ENCODE results near the gene NMRK1. TPM values are rescaled to one million over a fixed set of nuclear protein-coding genes. Genes with fewer than 3 reads are reported as not detected.

The NMRK1 gene
- total RNA-seq, 1 experiment from 2014 or later: 1.1 TPM

GRCh38 chr9:75051285-75051684 lies 36.7 kb downstream of the NMRK1 start:
- Mint-ChIP-seq H3K4me3 (ENCODE audit: unreplicated experiment) (no peak overlapping the region), H3K9me3 (ENCODE audit: unreplicated experiment) (no peaks in the 10 kb centered on the region), H3K27ac (ENCODE audit: unreplicated experiment) (no peak overlapping the region), H3K4me1 (ENCODE audit: low read depth, unreplicated experiment) (no peaks in the 10 kb centered on the region), H3K27me3 (ENCODE audit: insufficient read depth, unreplicated experiment) (no peaks in the 10 kb centered on the region), H3K36me3 (ENCODE audit: insufficient read depth, unreplicated experiment) (no peaks in the 10 kb centered on the region)
- Histone ChIP-seq H3K9me3 (no peaks in the 10 kb centered on the region), H3K4me3 (ENCODE audit: low read depth, low read length) (no peak overlapping the region), H3K27me3 (replicated peaks; ENCODE audit: control insufficient read depth, insufficient read depth, low read length) (no peaks in the 10 kb centered on the region), H3K36me3 (ENCODE audit: control insufficient read depth, insufficient read depth, low read length) (no peaks in the 10 kb centered on the region), H3K4me1 (no peaks in the 10 kb centered on the region)
- no TSS peak for BruUV-seq (replicated peaks)
- ChIA-PET CTCF (no interaction called here), POLR2A (no interaction called here)
- TF ChIP-seq CTCF (IDR thresholded peaks at IDR 0.05; ENCODE audit: insufficient read depth in 1 of 2, low read depth in 1 of 2, low read length in 1 of 2, severe bottlenecking in 1 of 2, unreplicated experiment in 1 of 2): no peak
- DNase-seq: no peak
- intact Hi-C loops (cut with micrococcal nuclease; ENCODE audit: unreplicated experiment): no loop called here

GRCh38 chr9:75047506-75047905 lies 40.4 kb downstream of the NMRK1 start:
- DNase-seq: no peak
- intact Hi-C loops (cut with micrococcal nuclease; ENCODE audit: unreplicated experiment): no loop called here
- peaks cover 9% of the 10 kb centered on the region for H3K27me3 Mint-ChIP-seq (ENCODE audit: insufficient read depth, unreplicated experiment)
- CTCF ChIA-PET: no interaction called here
- no peaks in the 10 kb centered on the region for H3K9me3 Mint-ChIP-seq (ENCODE audit: unreplicated experiment)
- BruUV-seq (replicated peaks): no TSS peak
- Histone ChIP-seq H3K36me3 (ENCODE audit: control insufficient read depth, insufficient read depth, low read length) (no peaks in the 10 kb centered on the region), H3K9me3 (no peaks in the 10 kb centered on the region), H3K4me3 (ENCODE audit: low read depth, low read length) (no peak overlapping the region), H3K27me3 (replicated peaks; ENCODE audit: control insufficient read depth, insufficient read depth, low read length) (no peaks in the 10 kb centered on the region), H3K4me1 (no peaks in the 10 kb centered on the region)
- H3K36me3 Mint-ChIP-seq (ENCODE audit: insufficient read depth, unreplicated experiment): peaks cover 6% of the 10 kb centered on the region
- TF ChIP-seq CTCF (IDR thresholded peaks at IDR 0.05; ENCODE audit: insufficient read depth in 1 of 2, low read depth in 1 of 2, low read length in 1 of 2, severe bottlenecking in 1 of 2, unreplicated experiment in 1 of 2): no peak
- POLR2A ChIA-PET: no interaction called here
- H3K27ac Mint-ChIP-seq (ENCODE audit: unreplicated experiment): no peak overlapping the region
- no peaks in the 10 kb centered on the region for H3K4me1 Mint-ChIP-seq (ENCODE audit: low read depth, unreplicated experiment)
- no peak overlapping the region for H3K4me3 Mint-ChIP-seq (ENCODE audit: unreplicated experiment)

GRCh38 chr9:75046725-75047345 lies 41.1 kb downstream of the NMRK1 start:
- no peak for TF ChIP-seq CTCF (IDR thresholded peaks at IDR 0.05; ENCODE audit: insufficient read depth in 1 of 2, low read depth in 1 of 2, low read length in 1 of 2, severe bottlenecking in 1 of 2, unreplicated experiment in 1 of 2)
- H3K4me1 Mint-ChIP-seq (ENCODE audit: low read depth, unreplicated experiment): no peaks in the 10 kb centered on the region
- no peak for DNase-seq
- ChIA-PET CTCF (no interaction called here), POLR2A (no interaction called here)
- H3K9me3 Mint-ChIP-seq (ENCODE audit: unreplicated experiment): no peaks in the 10 kb centered on the region
- intact Hi-C loops (cut with micrococcal nuclease; ENCODE audit: unreplicated experiment): no loop called here
- no peaks in the 10 kb centered on the region for H3K36me3 ChIP-seq (ENCODE audit: control insufficient read depth, insufficient read depth, low read length)
- peaks cover 9% of the 10 kb centered on the region for H3K27me3 Mint-ChIP-seq (ENCODE audit: insufficient read depth, unreplicated experiment)
- peaks cover 6% of the 10 kb centered on the region for H3K36me3 Mint-ChIP-seq (ENCODE audit: insufficient read depth, unreplicated experiment)
- H3K4me3 ChIP-seq (ENCODE audit: low read depth, low read length): no peak overlapping the region
- no TSS peak for BruUV-seq (replicated peaks)
- H3K9me3 ChIP-seq: no peaks in the 10 kb centered on the region
- no peaks in the 10 kb centered on the region for H3K27me3 ChIP-seq (replicated peaks; ENCODE audit: control insufficient read depth, insufficient read depth, low read length)
- H3K4me1 ChIP-seq: no peaks in the 10 kb centered on the region
- no peak overlapping the region for H3K27ac Mint-ChIP-seq (ENCODE audit: unreplicated experiment)
- H3K4me3 Mint-ChIP-seq (ENCODE audit: unreplicated experiment): no peak overlapping the region
